H9 (cell line): ENCODE measurements around the gene SFMBT2. TPM values are rescaled to one million over a fixed set of nuclear protein-coding genes. Genes with fewer than 3 reads are reported as not detected.

Source experiments
- DNase-seq: peaks from one replicate; pipeline ENCODE4 v3.0.0-alpha.2; 2017
- H2AFZ ChIP-seq: one replicate; pipeline ENCODE4 v1.6.1; 2013; ENCODE audit warnings: mild to moderate bottlenecking, low read length, control low read depth, moderate library complexity
- H2AK5ac ChIP-seq: 2 replicates; pipeline ENCODE4 v1.6.1; 2013; ENCODE audit warnings: low read length, control low read depth, mixed read lengths; ENCODE audit not compliant: insufficient read length
- H2BK120ac ChIP-seq: one replicate; pipeline ENCODE4 v1.6.1; 2013; ENCODE audit warnings: low read depth, mild to moderate bottlenecking, low read length, control low read depth, inconsistent platforms; ENCODE audit not compliant: poor library complexity, severe bottlenecking
- H2BK12ac ChIP-seq: 2 replicates; pipeline ENCODE4 v1.6.1; 2013; ENCODE audit warnings: low read length, control low read depth, mixed read lengths, low read depth; ENCODE audit not compliant: insufficient read length
- H2BK15ac ChIP-seq: 2 replicates; pipeline ENCODE4 v1.6.1; 2013; ENCODE audit warnings: low read depth, low read length, control low read depth
- H2BK20ac ChIP-seq: one replicate; pipeline ENCODE4 v1.6.1; 2013; ENCODE audit warnings: low read depth, mild to moderate bottlenecking, low read length, control low read depth, inconsistent platforms; ENCODE audit not compliant: poor library complexity, severe bottlenecking
- H2BK5ac ChIP-seq: 2 replicates; pipeline ENCODE4 v1.6.1; 2013; ENCODE audit warnings: low read length, control low read depth, mixed read lengths; ENCODE audit not compliant: insufficient read length
- H3K14ac ChIP-seq: 2 replicates; pipeline ENCODE4 v1.6.1; 2013; ENCODE audit warnings: low read length, control low read depth; ENCODE audit not compliant: insufficient read depth
- H3K18ac ChIP-seq: 2 replicates; pipeline ENCODE4 v1.6.1; 2013; ENCODE audit warnings: low read depth, mild to moderate bottlenecking, mixed read lengths, low read length, control low read depth; ENCODE audit not compliant: insufficient read length
- H3K23ac ChIP-seq: 2 replicates; pipeline ENCODE4 v1.6.1; 2013; ENCODE audit warnings: low read length, control low read depth, mixed read lengths, low read depth; ENCODE audit not compliant: insufficient read length
- H3K23me2 ChIP-seq: 2 replicates; pipeline ENCODE4 v1.6.1; 2013; ENCODE audit warnings: low read depth, mild to moderate bottlenecking, mixed read lengths, low read length, control low read depth; ENCODE audit not compliant: insufficient read length, poor library complexity, severe bottlenecking
- H3K27ac ChIP-seq: 2 replicates; pipeline ENCODE4 v1.5.1; 2013; ENCODE audit warnings: low read length, control low read depth, mixed read lengths, low read depth; ENCODE audit not compliant: insufficient read length
- H3K27me3 ChIP-seq: 2 replicates; pipeline ENCODE4 v1.6.1; 2013; ENCODE audit warnings: low read length, control low read depth, inconsistent platforms; ENCODE audit not compliant: insufficient read depth
- H3K4ac ChIP-seq: 2 replicates; pipeline ENCODE4 v1.6.1; 2013; ENCODE audit warnings: low read depth, mild to moderate bottlenecking, control low read depth, inconsistent platforms, low read length, moderate library complexity
- H3K4me1 ChIP-seq: 2 replicates; pipeline ENCODE4 v1.6.1; 2013; ENCODE audit warnings: low read length, control low read depth, inconsistent platforms; ENCODE audit not compliant: insufficient read depth
- H3K4me2 ChIP-seq: 2 replicates; pipeline ENCODE4 v1.6.1; 2013; ENCODE audit warnings: low read length, control low read depth, mixed read lengths; ENCODE audit not compliant: insufficient read length, insufficient read depth
- H3K56ac ChIP-seq: 2 replicates; pipeline ENCODE4 v1.6.1; 2013; ENCODE audit warnings: low read depth, mild to moderate bottlenecking, mixed read lengths, low read length, control low read depth; ENCODE audit not compliant: insufficient read length
- H3K79me1 ChIP-seq: 2 replicates; pipeline ENCODE4 v1.6.1; 2013; ENCODE audit warnings: low read depth, mild to moderate bottlenecking, moderate library complexity, low read length, control low read depth, inconsistent platforms; ENCODE audit not compliant: insufficient read depth, poor library complexity, severe bottlenecking
- H3K79me2 ChIP-seq: 2 replicates; pipeline ENCODE4 v1.6.1; 2013; ENCODE audit warnings: low read length, control low read depth, inconsistent platforms; ENCODE audit not compliant: insufficient read depth
- H3K9ac ChIP-seq: 2 replicates; pipeline ENCODE4 v1.6.1; 2013; ENCODE audit warnings: low read length, control low read depth, mixed read lengths; ENCODE audit not compliant: insufficient read length; ENCODE audit errors: extremely low read depth
- H3K9me3 ChIP-seq: one replicate; pipeline ENCODE4 v1.6.1; 2013; ENCODE audit warnings: low read depth, low read length, inconsistent platforms; ENCODE audit not compliant: control insufficient read depth
- H3T11ph ChIP-seq: one replicate; pipeline ENCODE4 v1.6.1; 2013; ENCODE audit warnings: mild to moderate bottlenecking, low read length, control low read depth, inconsistent platforms
- H4K20me1 ChIP-seq: one replicate; pipeline ENCODE4 v1.6.1; 2013; ENCODE audit not compliant: control insufficient read depth, insufficient read length, insufficient read depth
- H4K5ac ChIP-seq: 2 replicates; pipeline ENCODE4 v1.6.1; 2013; ENCODE audit warnings: low read depth, mild to moderate bottlenecking, mixed read lengths, low read length, control low read depth; ENCODE audit not compliant: insufficient read length
- H4K8ac ChIP-seq: replicated peaks from 2 replicates; pipeline ENCODE4 v1.6.1; 2013; ENCODE audit warnings: low read length, control low read depth, mixed read lengths, low read depth; ENCODE audit not compliant: insufficient read length
- H4K91ac ChIP-seq: 2 replicates; pipeline ENCODE4 v1.6.1; 2013; ENCODE audit warnings: low read depth, mild to moderate bottlenecking, moderate library complexity, mixed read lengths, low read length, control low read depth; ENCODE audit not compliant: insufficient read length
- H3K27ac Mint-ChIP-seq, 3 experiments: 2 replicates in 2 of 3; 3 replicates in 1 of 3; pipeline ENCODE4 v1.8.0; 2020 to 2021; ENCODE audit warnings: mixed read lengths in 3 of 3, mild to moderate bottlenecking in 1 of 3, moderate library complexity in 1 of 3
- H3K27me3 Mint-ChIP-seq: 2 replicates; pipeline ENCODE4 v1.8.0; 2021; ENCODE audit warnings: low read depth, mild to moderate bottlenecking, moderate library complexity, mixed read lengths
- H3K36me3 Mint-ChIP-seq, 3 experiments: 2 replicates in 2 of 3; 3 replicates in 1 of 3; pipeline ENCODE4 v1.8.0; 2020 to 2021; ENCODE audit warnings: low read depth in 3 of 3, mixed read lengths in 3 of 3; ENCODE audit not compliant: insufficient read depth in 1 of 3
- H3K4me1 Mint-ChIP-seq, 2 experiments: 2 replicates each; pipeline ENCODE4 v1.8.0; 2020; ENCODE audit warnings: mixed read lengths in 2 of 2
- H3K4me3 Mint-ChIP-seq, 2 experiments: 2 replicates in 1 of 2; 3 replicates in 1 of 2; pipeline ENCODE4 v1.8.0; 2020 to 2021; ENCODE audit warnings: mild to moderate bottlenecking in 2 of 2, mixed read lengths in 2 of 2, moderate library complexity in 1 of 2
- H3K9me3 Mint-ChIP-seq, 2 experiments: 2 replicates in 1 of 2; 3 replicates in 1 of 2; pipeline ENCODE4 v1.8.0; 2020; ENCODE audit warnings: mild to moderate bottlenecking in 2 of 2, mixed read lengths in 2 of 2, moderate library complexity in 1 of 2
- CTCF ChIP-seq: fragments of 200-600 bp; sonication (generic); conservative IDR thresholded peaks from 3 replicates; pipeline ENCODE4 v1.8.0; 2021; ENCODE audit warnings: antibody characterized with exemption, mild to moderate bottlenecking
- WGBS: extraction: QIAGEN DNeasy Blood & Tissue Kit; methylation state at CpG from one replicate; pipeline ENCODE4 v1.1.7; 2013; ENCODE audit warnings: missing lambda C conversion rate, low lambda C conversion rate, mixed read lengths; ENCODE audit not compliant: insufficient read length; ENCODE audit errors: extremely low coverage; 5-methylcytosine and 5-hydroxymethylcytosine counted together
- total RNA-seq: library from RNA; stranded (reverse); gene quantifications from 2 replicates; pipeline ENCODE4 v1.2.1, GENCODE V29; 2021

Gene SFMBT2
- total RNA-seq, 1 experiment from 2014 or later, result 5.3 TPM

GRCh38 chr10:7243139-7243538 is 167.7 kb downstream of the SFMBT2 start:
- no peak overlapping the region for H3K4me2 ChIP-seq
- H4K8ac ChIP-seq, result no peak overlapping the region
- no peak for TF ChIP-seq CTCF
- H4K20me1 ChIP-seq, result no peaks in the 10 kb centered on the region
- no peaks in the 10 kb centered on the region for H3K9me3 ChIP-seq
- no peak for DNase-seq
- H2BK12ac ChIP-seq, result no peak overlapping the region
- Mint-ChIP-seq H3K36me3 (peaks cover 0 to 17% (median 7%) of the 10 kb centered on the region in 3 experiments; a peak in 6 of 7 replicates), H3K27ac (no peak overlapping the region), H3K27me3 (no peaks in the 10 kb centered on the region), H3K9me3 (no peaks in the 10 kb centered on the region; a peak in 1 of 5 replicates), H3K4me3 (no peak overlapping the region), H3K4me1 (no peaks in the 10 kb centered on the region)
- H3T11ph ChIP-seq, result no peak overlapping the region
- no peak overlapping the region for H2AFZ ChIP-seq
- H2BK5ac ChIP-seq, result no peak overlapping the region
- no peak overlapping the region for H4K5ac ChIP-seq
- H3K56ac ChIP-seq, result no peak overlapping the region
- H2AK5ac ChIP-seq, result no peak overlapping the region
- no peaks in the 10 kb centered on the region for H3K23me2 ChIP-seq
- H3K9ac ChIP-seq, result no peak overlapping the region
- H3K79me2 ChIP-seq, result no peaks in the 10 kb centered on the region
- no peaks in the 10 kb centered on the region for H3K27me3 ChIP-seq
- no peak overlapping the region for H3K18ac ChIP-seq
- WGBS, result no CpG with 5 or more reads among the region's 6 CpGs
- no peak overlapping the region for H2BK120ac ChIP-seq
- no peaks in the 10 kb centered on the region for H3K4me1 ChIP-seq
- no peaks in the 10 kb centered on the region for H3K79me1 ChIP-seq
- H2BK20ac ChIP-seq, result no peak overlapping the region
- no peak overlapping the region for H3K27ac ChIP-seq
- H3K4ac ChIP-seq, result no peak overlapping the region
- no peak overlapping the region for H4K91ac ChIP-seq
- no peak overlapping the region for H3K14ac ChIP-seq
- H3K23ac ChIP-seq, result no peak overlapping the region
- H2BK15ac ChIP-seq, result no peak overlapping the region
